HG03103 (cell line): ENCODE measurements around the gene PAM.

Experiments
- ATAC-seq: cut with Tn5 transposase; IDR thresholded peaks from one replicate; pipeline ENCODE4 v1.9.1; 2021; ENCODE audit warnings: low read depth; ENCODE audit not compliant: unreplicated experiment

PAM gene

GRCh38 chr5:102754767-102755431, at the start of gene PAM:
Gene PAM (plus strand): TSS chr5:102755305. CDS start chr5:102866196, 110,891 bp downstream.
- ATAC-seq: peak; percentile 70

GRCh38 chr5:102711525-102712385, 43.4 kb upstream of the PAM start:
- no peak for ATAC-seq

GRCh38 chr5:102713278-102713677, 41.8 kb upstream of the PAM start:
- peak; percentile 37 for ATAC-seq

GRCh38 chr5:102713682-102714231, 41.3 kb upstream of the PAM start:
- peak; percentile 59 for ATAC-seq

GRCh38 chr5:102715082-102715807, 39.9 kb upstream of the PAM start:
- ATAC-seq: no peak

- ATAC-seq: no peak
Measured at GRCh38 chr5:102716017-102716416, 39.1 kb upstream of the PAM start.

GRCh38 chr5:102718819-102719218, 36.3 kb upstream of the PAM start:
- no peak for ATAC-seq

GRCh38 chr5:102719886-102720285, 35.2 kb upstream of the PAM start:
- no peak for ATAC-seq

GRCh38 chr5:102720969-102721368, 34.1 kb upstream of the PAM start:
- no peak for ATAC-seq

- ATAC-seq: no peak
Measured at GRCh38 chr5:102722931-102723330, 32.2 kb upstream of the PAM start.

- ATAC-seq: no peak
Measured at GRCh38 chr5:102731693-102732092, 23.4 kb upstream of the PAM start.

- no peak for ATAC-seq
Measured at GRCh38 chr5:102733534-102733933, 21.6 kb upstream of the PAM start.

- no peak for ATAC-seq
Measured at GRCh38 chr5:102737161-102737560, 17.9 kb upstream of the PAM start.

- no peak for ATAC-seq
Measured at GRCh38 chr5:102737805-102738469, 17.2 kb upstream of the PAM start.

- ATAC-seq: no peak
Measured at GRCh38 chr5:102740515-102740914, 14.6 kb upstream of the PAM start.

- ATAC-seq: no peak
Measured at GRCh38 chr5:102742215-102742614, 12.9 kb upstream of the PAM start.

- no peak for ATAC-seq
Measured at GRCh38 chr5:102743900-102744299, 11.2 kb upstream of the PAM start.

- peak; percentile 63 for ATAC-seq
Measured at GRCh38 chr5:102747386-102748166, 7.5 kb upstream of the PAM start.

GRCh38 chr5:102749416-102750030, 5.6 kb upstream of the PAM start:
- ATAC-seq: no peak
